ENCODE results near the gene MAPK1IP1L. TPM values are rescaled to one million over a fixed set of nuclear protein-coding genes. Genes with fewer than 3 reads are reported as not detected.
"Not testable (repeated sequence)": the region's sequence is repeated elsewhere in the genome, so short reads cannot be mapped to it uniquely, and the experiment has no call there.

MAPK1IP1L gene
- polyA plus RNA-seq, 1 experiment = 65.3 TPM

DNA sequence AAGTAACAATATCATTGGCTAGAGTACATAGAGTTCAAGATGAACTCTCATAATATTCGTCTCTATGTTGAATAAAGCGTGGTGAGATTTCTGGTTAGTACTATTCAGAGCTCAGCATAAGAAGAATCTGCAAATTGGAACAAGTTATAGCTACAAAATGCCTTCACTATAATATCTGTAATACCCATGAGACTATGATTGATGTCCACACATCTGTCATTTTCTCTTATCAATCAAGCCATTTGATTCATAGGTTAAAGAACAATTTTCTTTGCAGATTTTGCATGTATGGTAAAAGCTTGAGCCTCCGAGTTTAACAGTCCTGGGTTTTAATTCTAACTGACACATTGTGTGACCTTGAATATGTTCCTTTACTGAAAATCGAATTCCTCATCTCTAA lies 23.0 kb upstream of the MAPK1IP1L start:
- Histone ChIP-seq H3K4me3 (ENCODE audit: low read depth, low read length) (peak overlapping the region; percentile 87), H3K27me3 (ENCODE audit: control insufficient read depth, insufficient read depth, low read length) (no peaks in the 10 kb centered on the region), H3K9me3 (ENCODE audit: control insufficient read depth, insufficient read depth, low read length) (no peaks in the 10 kb centered on the region), H3K27ac (ENCODE audit: low read depth, low read length) (no peak overlapping the region)
- no peak for DNase-seq (ENCODE audit: low read depth, low spot score)
- TF ChIP-seq, protein P1, sequence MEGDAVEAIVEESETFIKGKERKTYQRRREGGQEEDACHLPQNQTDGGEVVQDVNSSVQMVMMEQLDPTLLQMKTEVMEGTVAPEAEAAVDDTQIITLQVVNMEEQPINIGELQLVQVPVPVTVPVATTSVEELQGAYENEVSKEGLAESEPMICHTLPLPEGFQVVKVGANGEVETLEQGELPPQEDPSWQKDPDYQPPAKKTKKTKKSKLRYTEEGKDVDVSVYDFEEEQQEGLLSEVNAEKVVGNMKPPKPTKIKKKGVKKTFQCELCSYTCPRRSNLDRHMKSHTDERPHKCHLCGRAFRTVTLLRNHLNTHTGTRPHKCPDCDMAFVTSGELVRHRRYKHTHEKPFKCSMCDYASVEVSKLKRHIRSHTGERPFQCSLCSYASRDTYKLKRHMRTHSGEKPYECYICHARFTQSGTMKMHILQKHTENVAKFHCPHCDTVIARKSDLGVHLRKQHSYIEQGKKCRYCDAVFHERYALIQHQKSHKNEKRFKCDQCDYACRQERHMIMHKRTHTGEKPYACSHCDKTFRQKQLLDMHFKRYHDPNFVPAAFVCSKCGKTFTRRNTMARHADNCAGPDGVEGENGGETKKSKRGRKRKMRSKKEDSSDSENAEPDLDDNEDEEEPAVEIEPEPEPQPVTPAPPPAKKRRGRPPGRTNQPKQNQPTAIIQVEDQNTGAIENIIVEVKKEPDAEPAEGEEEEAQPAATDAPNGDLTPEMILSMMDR (IDR thresholded peaks at IDR 0.05; ENCODE audit: low read depth, low read length) = no peak
- ChIA-PET CTCF (interaction anchor here (1.0 to 1.2 kb wide), 2 partner anchors 22 to 133 kb away, joined by 3 to 4 read pairs; no protein-coding TSS in a partner anchor), POLR2A (interaction anchor here (0.7 to 1.2 kb wide), 2 partner anchors 23 to 500 kb away, joined by 3 to 4 read pairs; partner anchors contain the start of gene MAPK1IP1L)

DNA sequence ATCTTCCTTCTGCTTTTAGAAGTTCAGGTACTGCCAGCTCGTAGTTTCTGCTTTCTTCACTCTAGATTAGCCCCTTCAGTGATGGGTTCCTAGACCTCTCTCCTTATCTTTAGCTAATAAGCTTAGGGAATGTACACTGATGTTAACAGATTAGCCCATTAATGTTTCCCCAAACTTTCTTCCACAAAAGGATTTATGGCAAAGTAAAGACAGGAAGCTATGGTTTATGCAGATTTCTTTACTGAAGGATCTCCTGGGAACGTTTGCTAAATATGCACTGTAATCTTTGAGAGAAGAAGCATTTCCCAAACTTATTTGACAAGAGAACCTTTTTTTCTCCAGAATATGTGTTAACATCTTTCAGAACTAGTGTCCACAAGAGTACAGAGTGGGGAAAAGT lies 20.3 kb upstream of the MAPK1IP1L start:
- POLR2A ChIA-PET = interaction anchor here (1.9 kb wide), 1 partner anchor 20 kb away, joined by 5 read pairs; the partner anchor contains the start of gene MAPK1IP1L
- H3K4me3 ChIP-seq (ENCODE audit: low read depth, low read length) = no peak overlapping the region
- CTCF ChIA-PET = interaction anchor here (1.1 to 2.5 kb wide), 2 partner anchors 20 to 50 kb away, joined by 4 to 24 read pairs; partner anchors contain the start of gene MAPK1IP1L
- no peak overlapping the region for H3K27ac ChIP-seq (ENCODE audit: low read depth, low read length)
- no peak for DNase-seq (ENCODE audit: low read depth, low spot score)
- no peaks in the 10 kb centered on the region for H3K27me3 ChIP-seq (ENCODE audit: control insufficient read depth, insufficient read depth, low read length)
- no peaks in the 10 kb centered on the region for H3K9me3 ChIP-seq (ENCODE audit: control insufficient read depth, insufficient read depth, low read length)
- TF ChIP-seq, protein P1 (IDR thresholded peaks at IDR 0.05; ENCODE audit: low read depth, low read length) = no peak

DNA sequence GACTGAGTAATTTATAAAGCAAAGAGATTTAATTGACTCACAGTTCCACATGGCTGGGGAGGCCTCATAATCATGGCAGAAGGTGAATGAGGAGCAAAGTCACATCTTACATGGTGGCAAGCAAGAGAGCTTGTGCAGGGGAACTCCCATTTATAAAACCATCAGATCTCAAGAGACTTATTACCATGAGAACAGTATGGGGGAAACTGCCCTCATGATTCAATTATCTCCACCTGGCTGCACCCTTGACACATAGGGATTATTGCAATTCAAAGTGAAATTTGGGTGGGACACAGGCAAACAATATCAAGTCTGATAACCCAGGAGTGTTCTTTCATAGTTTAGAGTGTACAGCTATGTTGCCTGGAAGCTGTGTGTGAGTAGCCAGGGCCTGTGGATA lies 13.5 kb upstream of the MAPK1IP1L start:
- H3K4me3 ChIP-seq (ENCODE audit: low read depth, low read length); H3K27ac ChIP-seq (ENCODE audit: low read depth, low read length); H3K27me3 ChIP-seq (ENCODE audit: control insufficient read depth, insufficient read depth, low read length); H3K9me3 ChIP-seq (ENCODE audit: control insufficient read depth, insufficient read depth, low read length); DNase-seq (ENCODE audit: low read depth, low spot score); POLR2A ChIA-PET: not testable (repeated sequence)
- CTCF ChIA-PET = interaction anchor here (1.4 kb wide), 1 partner anchor 13 kb away, joined by 7 read pairs; the partner anchor contains the start of gene MAPK1IP1L

DNA sequence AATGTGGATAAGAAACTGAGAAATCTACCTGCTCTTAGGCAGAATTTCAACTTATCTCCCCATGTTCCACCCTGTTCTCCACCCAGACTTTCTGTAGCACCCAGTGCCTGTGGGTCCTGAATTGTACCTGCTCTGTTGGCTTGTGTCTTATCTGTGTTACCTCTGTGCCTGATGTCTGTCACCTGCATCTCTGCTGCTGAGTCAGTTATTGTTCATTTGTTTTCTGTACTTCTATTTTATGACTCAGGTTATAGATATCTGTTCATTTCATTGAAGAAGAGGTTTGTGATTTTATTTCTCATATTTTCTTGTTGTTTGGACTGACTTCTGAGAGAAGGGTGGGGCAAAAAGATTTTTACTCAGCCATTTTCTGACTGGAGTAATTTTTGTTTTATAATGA lies 12.7 kb upstream of the MAPK1IP1L start:
- POLR2A ChIA-PET = no interaction called here
- CTCF ChIA-PET = interaction anchor here (1.4 kb wide), 1 partner anchor 12 kb away, joined by 7 read pairs; the partner anchor contains the start of gene MAPK1IP1L
- Histone ChIP-seq H3K9me3 (ENCODE audit: control insufficient read depth, insufficient read depth, low read length) (no peaks in the 10 kb centered on the region), H3K4me3 (ENCODE audit: low read depth, low read length) (no peak overlapping the region), H3K27ac (ENCODE audit: low read depth, low read length) (no peak overlapping the region), H3K27me3 (ENCODE audit: control insufficient read depth, insufficient read depth, low read length) (no peaks in the 10 kb centered on the region)
- TF ChIP-seq, protein P1 (IDR thresholded peaks at IDR 0.05; ENCODE audit: low read depth, low read length) = no peak
- DNase-seq (ENCODE audit: low read depth, low spot score) = no peak

DNA sequence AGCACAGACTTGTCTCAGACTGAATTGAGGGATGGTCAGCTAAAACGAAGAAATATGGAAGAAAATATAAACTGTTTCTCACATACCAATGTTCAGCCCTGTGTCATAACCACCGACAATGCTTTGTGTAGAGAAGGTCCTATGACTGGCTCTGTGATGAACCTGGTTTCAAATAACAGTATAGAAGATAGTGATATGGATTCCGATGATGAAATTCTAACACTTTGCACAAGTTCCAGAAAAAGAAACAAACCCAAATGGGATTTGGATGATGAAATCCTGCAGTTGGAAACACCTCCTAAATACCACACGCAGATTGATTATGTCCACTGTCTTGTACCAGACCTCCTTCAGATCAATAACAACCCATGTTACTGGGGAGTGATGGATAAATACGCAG lies 7.9 kb upstream of the MAPK1IP1L start:
- ChIA-PET CTCF (no interaction called here), POLR2A (no interaction called here)
- H3K27me3 ChIP-seq (ENCODE audit: control insufficient read depth, insufficient read depth, low read length) = no peaks in the 10 kb centered on the region
- TF ChIP-seq, protein P1 (IDR thresholded peaks at IDR 0.05; ENCODE audit: low read depth, low read length) = no peak
- no peak overlapping the region for H3K27ac ChIP-seq (ENCODE audit: low read depth, low read length)
- no peak overlapping the region for H3K4me3 ChIP-seq (ENCODE audit: low read depth, low read length)
- H3K9me3 ChIP-seq (ENCODE audit: control insufficient read depth, insufficient read depth, low read length) = no peaks in the 10 kb centered on the region
- no peak for DNase-seq (ENCODE audit: low read depth, low spot score)
